Lower lobe of right lung (tissue), 2 donors: ENCODE measurements around the gene SERPINA10. TPM values are rescaled to one million over a fixed set of nuclear protein-coding genes. Genes with fewer than 3 reads are reported as not detected.

Experiments used
- ATAC-seq, 2 donors: fragments of 200-7000 bp; cut with Tn5 transposase; one replicate each; pipeline ENCODE4 v1.9.1; 2020 to 2022; ENCODE audit warnings: mild to moderate bottlenecking in 2 of 2, moderate library complexity in 2 of 2
- DNase-seq: peaks from one replicate; pipeline ENCODE4 v3.0.0-alpha.2; 2020
- H3K27ac ChIP-seq: fragments of 200-600 bp; one replicate; pipeline ENCODE4 v1.8.0; 2022
- H3K27me3 ChIP-seq: fragments of 200-600 bp; one replicate; pipeline ENCODE4 v1.8.0; 2022; ENCODE audit warnings: low read depth
- H3K36me3 ChIP-seq: fragments of 200-600 bp; one replicate; pipeline ENCODE4 v1.8.0; 2022; ENCODE audit warnings: mild to moderate bottlenecking
- H3K4me1 ChIP-seq: fragments of 200-600 bp; one replicate; pipeline ENCODE4 v1.8.0; 2022
- H3K4me3 ChIP-seq: fragments of 200-600 bp; one replicate; pipeline ENCODE4 v1.8.0; 2022; ENCODE audit warnings: mild to moderate bottlenecking
- H3K9me3 ChIP-seq: fragments of 200-600 bp; one replicate; pipeline ENCODE4 v1.8.0; 2022
- CTCF ChIP-seq: fragments of 200-600 bp; IDR thresholded peaks from one replicate; pipeline ENCODE4 v1.8.0; 2022; ENCODE audit warnings: antibody characterized with exemption, mild to moderate bottlenecking
- intact Hi-C: fragments of 100-400 bp; cut with DNase I; formaldehyde crosslinking; loops from one replicate; pipeline ENCODE4 v1.11.0; 2022
- total RNA-seq: library from RNA; stranded (reverse); fragmentation: NEBNext Ultra II Directional; extraction: Animal tissue kit (Norgen Biotek cat#: 25700); gene quantifications from one replicate; pipeline ENCODE4 v1.2.1, GENCODE V29; 2021
- donor health status: DM: no; HTN: yes; CAD: no; lungs with severe emphysema.

The SERPINA10 gene
- total RNA-seq, 1 donor from 2014 or later: not detected

GRCh38 chr14:94312481-94313246 lies 19.6 kb upstream of the SERPINA10 start:
- H3K36me3 ChIP-seq: no peaks in the 10 kb centered on the region
- H3K9me3 ChIP-seq: peaks cover 1% of the 10 kb centered on the region
- intact Hi-C loops: no loop called here
- DNase-seq (no peak), ATAC-seq (no peak)
- no peak for TF ChIP-seq CTCF
- H3K27ac ChIP-seq: no peak overlapping the region
- H3K4me3 ChIP-seq: no peak overlapping the region
- H3K4me1 ChIP-seq: no peaks in the 10 kb centered on the region
- no peaks in the 10 kb centered on the region for H3K27me3 ChIP-seq

- no peak for TF ChIP-seq CTCF
- H3K9me3 ChIP-seq: peaks cover 9% of the 10 kb centered on the region
- H3K4me1 ChIP-seq: no peaks in the 10 kb centered on the region
- no peaks in the 10 kb centered on the region for H3K27me3 ChIP-seq
- no peak overlapping the region for H3K4me3 ChIP-seq
- H3K27ac ChIP-seq: no peak overlapping the region
- ATAC-seq (no peak), DNase-seq (no peak)
- intact Hi-C loops: no loop called here
- no peaks in the 10 kb centered on the region for H3K36me3 ChIP-seq
These were observed 17.2 kb upstream of the SERPINA10 start for GRCh38 chr14:94310248-94310647.

GRCh38 chr14:94309721-94310120 lies 16.7 kb upstream of the SERPINA10 start:
- intact Hi-C loops: no loop called here
- TF ChIP-seq CTCF: no peak
- Histone ChIP-seq H3K27ac (no peak overlapping the region), H3K4me1 (no peaks in the 10 kb centered on the region), H3K4me3 (no peak overlapping the region), H3K36me3 (no peaks in the 10 kb centered on the region), H3K27me3 (no peaks in the 10 kb centered on the region), H3K9me3 (peaks cover 9% of the 10 kb centered on the region)
- no peak for ATAC-seq
- no peak for DNase-seq

GRCh38 chr14:94307410-94307992 lies 14.4 kb upstream of the SERPINA10 start:
- Histone ChIP-seq H3K27ac (no peak overlapping the region), H3K27me3 (no peaks in the 10 kb centered on the region), H3K4me3 (no peak overlapping the region), H3K4me1 (no peaks in the 10 kb centered on the region), H3K9me3 (peaks cover 9% of the 10 kb centered on the region), H3K36me3 (no peaks in the 10 kb centered on the region)
- TF ChIP-seq CTCF: no peak
- intact Hi-C loops: no loop called here
- DNase-seq (no peak), ATAC-seq (no peak)

- H3K27ac ChIP-seq: no peak overlapping the region
These were observed 13.2 kb upstream of the SERPINA10 start for GRCh38 chr14:94306047-94306978.

More at GRCh38 chr14:94306047-94306978, 13.2 kb upstream of the SERPINA10 start:
- DNase-seq (no peak), ATAC-seq (no peak)
- H3K36me3 ChIP-seq: no peaks in the 10 kb centered on the region
- H3K4me1 ChIP-seq: no peaks in the 10 kb centered on the region
- H3K9me3 ChIP-seq: peaks cover 9% of the 10 kb centered on the region
- H3K4me3 ChIP-seq: no peak overlapping the region
- intact Hi-C loops: no loop called here
- no peak for TF ChIP-seq CTCF
- no peaks in the 10 kb centered on the region for H3K27me3 ChIP-seq
